OCI-LY3 (cell line): ENCODE data around the gene IRF9.

Experiments used
- H2AFZ ChIP-seq: fragments of 200-600, 300-600 bp; shearing (Covaris generic); 2 replicates; pipeline ENCODE4 v1.6.0; 2014; ENCODE audit warnings: antibody characterized with exemption, low read depth, low read length
- H3K27ac ChIP-seq: fragments of 200-600, 300-600 bp; sonication (generic); 2 replicates; pipeline ENCODE4 v1.5.1; 2014; ENCODE audit warnings: mild to moderate bottlenecking, low read length, moderate library complexity, mixed read lengths
- H3K27me3 ChIP-seq: fragments of 200-600, 300-600 bp; sonication (generic); 2 replicates; pipeline ENCODE4 v1.6.1; 2014; ENCODE audit warnings: low read depth, low read length, mixed read lengths
- H3K36me3 ChIP-seq: fragments of 200-600, 300-600 bp; sonication (generic); replicated peaks from 2 replicates; pipeline ENCODE3; 2014; ENCODE audit warnings: low read depth, low read length, mixed read lengths
- H3K4me1 ChIP-seq: fragments of 300-600, 200-600 bp; sonication (generic); 2 replicates; pipeline ENCODE4 v1.6.1; 2014; ENCODE audit warnings: low read length, mixed read lengths
- H3K4me2 ChIP-seq: fragments of 200-600, 300-600 bp; sonication (generic); 2 replicates; pipeline ENCODE4 v1.6.1; 2014; ENCODE audit warnings: low read length, mixed read lengths
- H3K4me3 ChIP-seq: fragments of 300-600, 200-600 bp; sonication (generic); 2 replicates; pipeline ENCODE4 v1.5.1; 2014; ENCODE audit warnings: antibody characterized with exemption, mild to moderate bottlenecking, low read length, moderate library complexity
- H3K79me2 ChIP-seq: fragments of 300-600, 200-600 bp; shearing (Covaris generic); 2 replicates; pipeline ENCODE4 v1.6.1; 2014; ENCODE audit warnings: mild to moderate bottlenecking, low read length, mixed read lengths
- H3K9ac ChIP-seq: fragments of 300-600, 200-600 bp; shearing (Covaris generic); 2 replicates; pipeline ENCODE4 v1.6.0; 2014; ENCODE audit warnings: mild to moderate bottlenecking, low read length, moderate library complexity
- H3K9me3 ChIP-seq: fragments of 200-600, 300-600 bp; shearing (Covaris generic); 2 replicates; pipeline ENCODE4 v1.6.1; 2014; ENCODE audit warnings: low read length, mixed read lengths; ENCODE audit not compliant: insufficient read depth
- H4K20me1 ChIP-seq: fragments of 200-600, 300-600 bp; sonication (generic); 2 replicates; pipeline ENCODE4 v1.6.1; 2016; ENCODE audit warnings: low read length, mixed read lengths; ENCODE audit not compliant: insufficient read depth
- EZH2phosphoT487 ChIP-seq: fragments of 200-600 bp; shearing (Covaris generic); IDR thresholded peaks from 2 replicates; pipeline ENCODE4 v1.6.1; 2018; ENCODE audit warnings: antibody characterized with exemption, mixed run types, low read depth
- TF ChIP-seq, protein P1 (sequence below): fragments of 200-600, 300-600 bp; sonication (generic); IDR thresholded peaks from 2 replicates; pipeline ENCODE4 v1.5.1; 2014; ENCODE audit warnings: antibody characterized with exemption, low read length, low read depth

Gene IRF9

DNA sequence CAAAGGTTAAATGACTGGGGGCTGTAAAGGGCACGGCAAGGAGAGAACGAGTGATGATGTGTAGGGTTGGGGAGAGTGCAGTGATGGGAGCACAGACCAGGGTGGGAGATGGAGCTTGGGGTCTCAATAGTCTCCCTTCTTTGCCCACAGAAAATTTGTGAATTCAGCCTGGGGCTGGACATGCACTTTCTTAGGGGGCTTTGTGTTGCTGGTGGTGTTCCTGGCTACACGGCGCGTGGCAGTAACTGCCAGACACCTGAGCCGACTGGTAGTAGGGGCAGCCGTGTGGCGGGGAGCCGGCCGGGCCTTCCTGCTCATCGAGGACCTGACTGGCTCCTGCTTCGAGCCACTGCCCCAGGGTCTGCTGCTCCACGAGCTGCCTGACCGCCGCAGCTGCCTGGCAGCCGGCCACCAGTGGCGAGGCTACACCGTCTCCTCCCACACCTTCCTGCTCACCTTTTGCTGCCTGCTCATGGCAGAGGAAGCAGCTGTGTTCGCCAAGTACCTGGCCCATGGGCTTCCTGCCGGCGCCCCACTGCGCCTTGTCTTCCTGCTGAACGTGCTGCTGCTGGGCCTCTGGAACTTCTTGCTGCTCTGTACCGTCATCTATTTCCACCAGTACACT, 28.9 kb upstream of the IRF9 start:
- no peak overlapping the region for H3K4me2 ChIP-seq
- no peaks in the 10 kb centered on the region for H4K20me1 ChIP-seq
- peaks cover 23% of the 10 kb centered on the region for H3K4me1 ChIP-seq

DNA sequence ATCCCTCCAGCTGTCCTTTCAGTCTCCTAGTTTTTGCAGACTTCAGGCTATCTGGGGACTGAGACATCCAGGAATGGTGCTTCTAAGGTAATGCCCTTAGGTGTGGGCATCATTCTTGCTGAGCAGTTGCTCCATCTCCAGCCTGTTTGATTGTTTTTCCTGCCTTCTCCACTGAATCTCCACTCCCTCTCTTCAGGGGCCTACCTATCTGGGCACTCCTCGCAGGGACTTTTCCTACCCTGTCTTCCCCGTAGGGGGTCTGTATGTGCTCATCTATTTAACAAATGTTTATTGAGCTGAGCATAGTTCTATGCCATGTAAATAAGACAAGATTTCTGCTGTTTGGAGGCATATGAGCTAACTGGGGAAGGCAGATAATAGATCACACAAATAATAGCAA, 28.1 kb upstream of the IRF9 start:
- no peak for TF ChIP-seq EZH2phosphoT487
- TF ChIP-seq, protein P1, sequence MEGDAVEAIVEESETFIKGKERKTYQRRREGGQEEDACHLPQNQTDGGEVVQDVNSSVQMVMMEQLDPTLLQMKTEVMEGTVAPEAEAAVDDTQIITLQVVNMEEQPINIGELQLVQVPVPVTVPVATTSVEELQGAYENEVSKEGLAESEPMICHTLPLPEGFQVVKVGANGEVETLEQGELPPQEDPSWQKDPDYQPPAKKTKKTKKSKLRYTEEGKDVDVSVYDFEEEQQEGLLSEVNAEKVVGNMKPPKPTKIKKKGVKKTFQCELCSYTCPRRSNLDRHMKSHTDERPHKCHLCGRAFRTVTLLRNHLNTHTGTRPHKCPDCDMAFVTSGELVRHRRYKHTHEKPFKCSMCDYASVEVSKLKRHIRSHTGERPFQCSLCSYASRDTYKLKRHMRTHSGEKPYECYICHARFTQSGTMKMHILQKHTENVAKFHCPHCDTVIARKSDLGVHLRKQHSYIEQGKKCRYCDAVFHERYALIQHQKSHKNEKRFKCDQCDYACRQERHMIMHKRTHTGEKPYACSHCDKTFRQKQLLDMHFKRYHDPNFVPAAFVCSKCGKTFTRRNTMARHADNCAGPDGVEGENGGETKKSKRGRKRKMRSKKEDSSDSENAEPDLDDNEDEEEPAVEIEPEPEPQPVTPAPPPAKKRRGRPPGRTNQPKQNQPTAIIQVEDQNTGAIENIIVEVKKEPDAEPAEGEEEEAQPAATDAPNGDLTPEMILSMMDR = no peak
- Histone ChIP-seq H4K20me1 (no peaks in the 10 kb centered on the region), H3K4me1 (peaks cover 28% of the 10 kb centered on the region), H3K4me2 (no peak overlapping the region), H3K4me3 (no peak overlapping the region), H3K27me3 (no peaks in the 10 kb centered on the region), H3K9me3 (no peaks in the 10 kb centered on the region), H3K79me2 (peaks cover 20% of the 10 kb centered on the region), H3K27ac (no peak overlapping the region), H3K9ac (no peak overlapping the region), H3K36me3 (peaks cover 10% of the 10 kb centered on the region), H2AFZ (no peak overlapping the region)

More for the DNA sequence above, 28.9 kb upstream of the IRF9 start:
- Histone ChIP-seq H3K4me3 (no peak overlapping the region), H3K9ac (no peak overlapping the region), H2AFZ (no peak overlapping the region), H3K9me3 (no peaks in the 10 kb centered on the region), H3K27me3 (no peaks in the 10 kb centered on the region), H3K79me2 (peaks cover 12% of the 10 kb centered on the region), H3K27ac (no peak overlapping the region), H3K36me3 (peaks cover 3% of the 10 kb centered on the region)
- TF ChIP-seq, protein P1 = no peak
- TF ChIP-seq EZH2phosphoT487 = no peak

DNA sequence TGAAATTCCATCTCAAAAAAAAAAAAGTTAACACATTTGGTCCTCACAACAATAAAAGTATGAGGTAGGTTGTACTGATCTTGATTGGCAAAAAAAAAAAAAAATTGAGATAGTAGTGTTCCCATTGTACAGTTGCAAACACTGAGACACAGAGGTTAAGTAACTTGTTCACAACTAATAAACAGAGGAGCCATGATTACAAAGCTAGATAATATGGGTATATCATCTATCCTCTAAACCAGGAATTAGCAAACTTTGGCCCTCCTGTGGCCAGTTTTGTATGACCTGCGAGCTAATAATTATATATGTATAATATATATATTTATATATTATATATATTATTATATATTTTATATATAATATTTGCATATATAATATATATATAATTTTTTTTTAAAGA, 27.3 kb upstream of the IRF9 start:
- Histone ChIP-seq H3K27ac (no peak overlapping the region), H3K79me2 (peaks cover 28% of the 10 kb centered on the region), H2AFZ (no peak overlapping the region), H3K36me3 (peaks cover 18% of the 10 kb centered on the region), H3K4me3 (no peak overlapping the region), H3K4me2 (no peak overlapping the region), H3K27me3 (no peaks in the 10 kb centered on the region), H3K9ac (no peak overlapping the region), H3K9me3 (no peaks in the 10 kb centered on the region), H4K20me1 (no peaks in the 10 kb centered on the region), H3K4me1 (peaks cover 28% of the 10 kb centered on the region)
- TF ChIP-seq, protein P1 = no peak
- no peak for TF ChIP-seq EZH2phosphoT487

DNA sequence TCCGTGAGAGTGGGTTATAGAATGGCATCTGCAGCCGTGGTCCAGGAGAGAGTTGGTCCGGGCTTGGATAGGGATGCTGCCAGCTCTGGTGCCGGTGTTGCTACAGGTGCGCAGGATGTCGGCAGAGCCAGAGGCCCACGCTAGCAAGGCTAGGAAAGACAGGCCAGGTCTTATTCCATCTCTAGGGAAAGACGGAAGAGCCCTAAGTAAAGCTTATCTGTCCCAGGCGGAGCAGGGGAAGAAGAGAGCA, 25.6 kb upstream of the IRF9 start:
- H3K4me2 ChIP-seq = peak overlapping the region; percentile 89
- peak overlapping the region; percentile 38 for H3K27ac ChIP-seq
- H3K9me3 ChIP-seq = no peaks in the 10 kb centered on the region
- no peaks in the 10 kb centered on the region for H3K27me3 ChIP-seq
- H3K4me1 ChIP-seq = peaks cover 34% of the 10 kb centered on the region
- TF ChIP-seq, protein P1 = no peak
- no peak for TF ChIP-seq EZH2phosphoT487
- H4K20me1 ChIP-seq = no peaks in the 10 kb centered on the region; the same call in 1 of the 2 replicates
- peak overlapping the region; percentile 78 for H3K9ac ChIP-seq
- peaks cover 29% of the 10 kb centered on the region for H3K36me3 ChIP-seq
- H2AFZ ChIP-seq = peak overlapping the region; percentile 82
- H3K4me3 ChIP-seq = peak overlapping the region; percentile 94
- peaks cover 46% of the 10 kb centered on the region for H3K79me2 ChIP-seq
